Brain pericyte (primary cell): ENCODE measurements around the gene ELAVL2.

ENCODE experiments used
- DNase-seq: peaks from one replicate; pipeline ENCODE4 v3.0.0-alpha.2; 2012; ENCODE audit warnings: low read depth, low spot score

Gene ELAVL2

DNA sequence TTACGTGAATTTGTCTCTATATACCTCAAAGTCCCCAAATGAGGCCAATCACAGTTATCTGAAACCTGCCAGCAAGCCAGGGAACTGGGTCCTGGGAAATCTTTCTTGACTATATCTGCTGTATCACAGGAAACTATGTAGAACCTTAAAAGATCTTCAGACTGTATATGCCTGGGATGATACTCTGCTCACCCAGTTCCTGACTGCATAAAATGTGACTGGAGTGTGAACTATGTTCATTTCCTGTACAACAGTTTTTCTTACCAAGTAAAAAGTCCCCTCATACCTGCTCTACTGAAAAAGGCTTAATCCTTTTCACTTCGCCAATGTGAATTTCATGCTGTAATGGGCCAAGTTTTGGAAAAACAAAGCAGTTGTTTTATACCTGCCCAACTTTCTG is 162.9 kb downstream of the ELAVL2 start:
- DNase-seq: no peak

DNA sequence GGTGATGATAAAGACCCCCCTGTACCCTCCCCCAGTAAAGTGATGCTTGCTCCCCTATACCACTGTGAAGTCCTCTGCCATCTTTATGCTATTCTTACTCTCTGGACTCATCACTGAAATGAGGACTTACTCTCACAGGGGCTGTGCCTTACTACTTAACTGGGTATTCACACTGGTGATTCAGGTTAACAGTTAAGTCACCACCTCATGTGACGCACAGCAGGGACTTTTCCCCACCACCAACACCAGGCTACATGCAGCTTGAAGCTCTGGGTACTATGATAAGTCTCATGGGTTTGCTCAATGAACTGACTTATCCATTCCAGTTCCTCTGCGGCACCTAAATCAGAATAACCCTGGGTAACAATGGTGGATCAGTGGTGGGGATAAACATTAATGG is 163.7 kb downstream of the ELAVL2 start:
- DNase-seq: no peak

DNA sequence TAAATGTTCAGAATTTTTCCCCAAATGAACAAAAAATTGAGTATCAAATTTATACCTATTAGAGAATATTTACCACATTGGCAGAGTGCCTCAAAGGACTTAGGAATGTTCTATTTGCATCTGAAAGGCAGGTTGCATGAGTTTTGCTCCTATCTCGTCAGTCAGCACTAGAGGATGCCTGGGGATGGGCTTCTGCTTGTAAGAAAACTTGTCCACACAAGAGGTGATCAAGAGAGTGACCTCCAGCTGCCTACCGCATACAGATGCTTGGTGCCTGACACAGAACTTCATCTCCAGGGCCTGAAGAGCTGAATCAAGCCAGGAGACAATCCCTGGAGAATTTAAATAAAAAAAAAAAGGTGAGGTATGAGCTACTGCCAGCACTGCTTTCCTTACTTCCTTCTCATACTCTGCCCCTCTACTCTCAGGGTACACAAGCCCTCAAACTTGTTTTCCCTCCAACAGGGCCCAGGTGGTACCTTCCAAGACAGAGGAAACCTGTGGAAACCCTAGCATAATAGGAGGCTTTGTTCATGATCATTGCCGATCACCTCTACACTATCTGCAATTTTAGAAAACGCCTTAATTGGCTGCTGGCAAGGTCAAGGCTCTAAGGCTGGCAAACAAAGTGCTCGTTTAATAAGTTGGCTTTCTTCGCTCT is 166.6 kb downstream of the ELAVL2 start:
- no peak for DNase-seq

DNA sequence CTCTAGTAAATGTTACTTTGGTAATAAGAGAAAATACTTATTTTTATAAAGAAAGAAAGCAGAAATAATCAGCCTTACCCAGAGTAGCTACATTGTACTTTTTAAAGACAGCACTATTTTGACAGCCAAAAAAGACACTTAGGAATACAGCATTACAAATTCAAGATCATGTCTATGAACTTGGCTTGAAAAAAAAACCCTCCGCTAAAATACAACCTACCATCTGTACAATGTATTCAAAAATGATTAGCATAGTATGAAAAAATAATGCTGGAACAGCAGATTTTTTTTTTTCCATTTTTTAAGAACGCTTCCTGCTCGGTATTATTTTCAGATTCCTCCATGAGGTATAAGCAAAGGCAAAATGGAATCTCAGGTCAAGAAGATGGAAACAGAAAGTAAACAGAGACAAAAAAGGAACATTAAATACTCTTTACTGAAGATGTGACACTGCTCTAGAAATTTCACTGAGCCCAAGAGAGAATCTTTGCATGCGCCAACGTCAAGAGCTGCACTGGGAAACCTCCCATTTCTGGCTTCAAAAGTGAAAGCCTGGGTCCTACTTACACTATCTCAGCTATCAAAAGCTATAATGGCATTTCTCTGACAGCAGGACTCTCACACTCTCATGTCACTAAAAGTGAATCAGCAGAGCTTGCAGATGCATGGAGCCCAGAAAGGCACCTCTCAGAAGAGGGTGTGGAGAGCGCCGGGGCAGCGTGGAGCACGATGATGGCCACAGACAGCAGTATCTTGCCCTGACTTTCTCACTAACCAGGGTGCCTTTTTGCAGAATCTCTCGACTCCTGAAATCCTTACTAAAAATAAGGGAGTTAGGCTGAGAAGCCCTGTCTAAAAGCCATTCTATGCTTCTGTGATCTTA is 167.4 kb downstream of the ELAVL2 start:
- no peak for DNase-seq

DNA sequence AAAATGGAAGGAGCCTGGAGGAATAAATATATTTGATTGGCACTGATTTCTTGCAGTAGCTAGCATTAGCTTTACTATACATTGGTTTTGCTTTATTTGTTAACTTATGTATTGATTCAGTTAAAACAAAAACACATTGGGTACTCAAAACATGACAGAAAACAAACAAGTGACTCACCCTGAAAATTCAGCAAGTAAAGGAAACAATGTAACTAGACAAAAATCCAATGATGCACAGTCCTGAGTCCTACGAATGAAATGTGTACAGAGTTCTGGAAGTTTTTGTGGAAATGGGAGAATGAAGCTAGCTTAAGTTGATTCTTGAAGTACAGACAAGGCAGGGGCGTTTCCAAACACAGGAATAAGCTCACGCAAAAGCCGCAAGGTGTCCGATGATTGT is 175.0 kb downstream of the ELAVL2 start:
- no peak for DNase-seq

DNA sequence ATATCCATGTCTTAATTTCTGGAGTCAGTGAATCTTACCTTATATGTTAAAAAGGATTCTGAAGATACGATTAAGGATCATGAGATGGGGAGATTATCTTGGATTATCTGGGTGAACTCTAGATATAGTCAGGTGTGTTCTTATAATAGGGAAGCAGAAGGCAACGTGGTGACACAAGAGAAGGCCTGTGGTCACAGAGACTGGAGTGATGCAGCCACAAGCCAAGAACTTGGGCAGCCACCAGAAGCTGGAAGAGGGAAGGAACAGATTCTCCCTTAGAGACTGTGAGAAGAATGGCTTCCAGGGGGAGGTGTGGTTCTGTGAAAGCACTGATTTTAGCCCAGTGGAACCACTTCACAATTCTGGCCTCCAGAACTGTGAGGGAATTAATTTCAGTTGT is 177.4 kb downstream of the ELAVL2 start:
- DNase-seq: no peak

DNA sequence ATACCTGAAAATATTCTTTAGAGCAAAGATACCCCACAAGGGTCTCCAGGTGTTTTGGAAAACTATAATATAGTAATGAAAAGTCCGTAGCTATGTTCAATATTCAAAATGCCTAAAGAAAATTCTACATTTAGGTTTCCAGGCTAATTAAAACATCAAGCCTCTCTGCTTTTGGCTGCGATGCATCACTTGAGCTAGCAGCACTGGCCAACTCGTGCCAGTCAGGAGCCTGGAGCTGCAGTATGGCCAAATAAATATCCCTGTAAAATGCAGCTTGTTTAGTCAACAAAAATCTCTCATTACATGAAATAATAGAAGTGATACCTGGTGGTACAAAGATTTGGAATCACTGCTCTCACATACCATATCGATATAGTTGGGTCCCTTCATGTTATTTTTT is 181.1 kb downstream of the ELAVL2 start:
- no peak for DNase-seq

DNA sequence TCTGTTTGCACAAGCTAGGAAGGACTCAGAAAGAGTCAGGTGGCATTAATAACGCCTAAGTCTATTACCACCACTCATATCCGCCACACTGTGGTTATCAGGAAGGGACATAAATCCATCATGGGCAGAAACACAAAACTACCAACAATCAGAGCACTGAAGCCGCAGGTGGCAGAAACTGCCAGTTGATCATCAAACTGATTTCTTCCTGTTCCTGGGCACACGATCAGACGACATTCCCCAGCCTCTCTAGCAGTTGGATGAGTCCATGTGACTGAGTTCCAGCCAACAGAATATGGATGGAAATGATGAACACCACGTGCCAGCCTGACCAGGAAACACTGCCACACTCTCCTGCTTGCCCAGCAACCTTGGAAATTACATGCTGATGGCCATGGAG is 181.7 kb downstream of the ELAVL2 start:
- no peak for DNase-seq

DNA sequence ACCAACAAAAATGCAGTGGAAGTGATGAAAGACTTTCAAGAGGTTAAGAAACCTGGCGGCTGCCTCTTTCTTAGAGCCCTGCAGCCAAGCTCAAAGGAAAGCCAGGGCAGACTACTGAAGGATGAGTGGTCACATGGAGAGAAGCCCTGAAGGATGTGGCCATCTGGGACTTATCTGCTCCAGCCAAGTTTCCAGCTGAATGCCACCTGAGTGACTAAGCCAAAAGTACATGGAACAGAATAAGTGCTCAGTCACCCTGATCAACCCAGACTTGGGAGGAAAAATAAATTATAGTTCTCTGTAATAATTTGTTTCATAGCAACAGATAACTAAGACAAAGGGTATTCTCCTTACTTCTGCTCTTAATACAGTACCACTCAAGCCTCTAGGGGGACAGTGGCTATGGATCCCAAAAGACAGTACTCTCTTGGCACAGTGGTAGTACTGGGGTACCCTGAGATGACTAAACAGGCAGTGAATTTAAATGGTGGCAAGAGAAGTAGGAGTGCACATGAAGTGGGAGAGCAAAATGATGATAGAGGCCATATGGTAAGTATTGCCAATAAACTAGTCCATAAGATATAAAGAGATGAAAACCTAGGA is 182.3 kb downstream of the ELAVL2 start:
- DNase-seq: no peak
